Fibroblast of skin of scalp (primary cell): Measurements from ENCODE around the gene SOWAHC.

Experiments
- DNase-seq: peaks from one replicate; pipeline ENCODE4 v3.0.0-alpha.2; 2013

The SOWAHC gene

DNA sequence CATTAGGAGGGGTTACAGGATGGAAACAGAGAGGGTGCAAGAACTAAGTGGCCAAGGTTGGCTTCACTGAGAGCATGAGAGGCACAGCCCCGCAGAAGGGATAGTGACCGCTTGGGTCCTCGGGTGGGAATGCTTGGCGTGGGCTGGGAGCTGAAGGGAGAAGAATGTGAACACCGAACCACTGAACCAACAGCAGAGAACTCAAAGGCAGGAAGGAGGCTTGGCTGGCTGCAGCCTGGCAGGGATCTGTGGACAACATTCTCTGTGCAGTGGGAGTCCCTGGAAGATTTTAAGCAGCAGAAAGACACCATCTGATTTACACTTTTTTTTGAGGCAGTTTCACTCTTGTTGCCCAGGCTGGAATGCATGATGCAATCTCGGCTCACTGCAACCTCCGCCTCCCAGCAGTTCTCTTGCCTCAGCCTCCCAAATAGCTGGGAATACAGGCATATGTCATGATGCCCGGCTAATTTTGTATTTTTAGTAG is 33.9 kb downstream of the SOWAHC start:
- DNase-seq, result peak; percentile 63

DNA sequence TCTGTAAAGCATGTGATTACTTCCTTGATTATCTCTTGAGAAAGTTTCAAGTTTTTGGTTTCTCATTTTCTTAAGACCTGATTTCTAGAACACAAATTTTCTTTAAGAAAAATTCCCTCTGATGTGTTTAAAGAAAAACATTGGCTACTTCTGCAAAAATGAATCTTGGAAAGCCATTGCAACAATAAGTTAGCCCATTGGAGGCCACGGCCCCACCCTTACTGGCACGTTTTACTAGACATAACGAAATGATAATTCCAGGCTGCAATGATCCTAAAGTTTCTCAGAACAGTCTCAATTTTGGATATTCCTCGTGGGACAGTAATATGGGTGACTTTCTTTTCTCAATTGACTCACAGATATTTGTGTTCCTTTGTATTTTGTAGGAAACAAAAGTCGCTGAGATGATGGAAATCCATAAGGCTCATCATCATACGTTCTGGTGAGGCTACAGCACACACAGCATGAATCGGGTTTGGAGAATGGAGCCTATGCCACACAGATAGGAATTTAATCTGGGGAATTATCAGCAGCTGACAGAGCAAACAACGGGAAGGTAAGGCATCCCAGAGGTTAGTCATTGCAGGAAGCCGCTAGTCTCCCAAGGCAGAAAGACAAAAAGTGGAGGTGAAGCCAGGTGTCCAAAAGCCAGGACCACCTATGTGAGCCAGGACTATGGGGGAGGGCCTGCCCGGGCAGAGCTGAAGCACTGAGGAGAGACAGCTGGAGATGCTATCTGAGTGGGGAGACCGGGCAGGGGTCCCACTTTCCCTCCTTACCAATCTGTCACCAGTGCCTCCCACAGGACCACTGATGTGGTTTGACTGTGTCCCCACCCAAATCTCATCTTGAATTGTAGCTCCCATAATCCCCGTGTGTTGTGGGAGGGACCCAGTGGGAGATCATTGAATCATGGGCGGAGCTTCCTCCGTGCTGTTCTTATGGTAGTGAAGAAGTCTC is 35.9 kb downstream of the SOWAHC start:
- DNase-seq, result no peak

DNA sequence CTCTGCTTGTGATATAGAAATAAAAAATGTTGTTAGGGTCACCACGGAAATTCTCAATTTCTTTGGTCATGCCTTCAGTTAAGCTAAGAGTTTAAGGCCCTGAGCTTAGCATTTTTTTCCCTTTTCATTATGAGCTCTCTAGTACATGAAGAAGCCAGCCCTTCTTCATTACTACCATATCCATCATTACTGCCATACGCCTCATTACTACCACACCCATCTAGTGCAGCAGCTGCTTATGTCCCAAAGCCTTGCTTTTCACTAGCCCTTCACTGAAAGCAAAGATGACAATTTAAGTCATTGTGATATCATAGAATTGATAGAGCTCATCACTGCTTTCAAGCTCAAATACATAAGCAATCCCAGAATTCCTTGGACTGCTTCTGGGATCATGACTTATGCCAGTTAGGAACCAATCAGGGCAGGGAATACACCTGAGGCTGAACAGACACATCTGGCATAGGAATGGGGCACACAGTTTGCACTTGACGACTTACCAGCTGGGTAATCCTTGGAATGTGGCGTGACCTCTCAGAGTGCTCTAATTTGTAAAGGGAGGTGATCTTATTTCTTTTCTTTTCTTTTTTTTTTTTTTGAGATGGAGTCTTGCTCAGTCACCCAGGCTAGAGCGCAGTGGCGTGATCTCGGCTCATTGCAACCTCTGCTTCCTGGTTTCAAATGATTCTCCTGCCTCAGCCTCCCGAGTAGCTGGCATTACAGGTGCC is 40.3 kb downstream of the SOWAHC start:
- no peak for DNase-seq

DNA sequence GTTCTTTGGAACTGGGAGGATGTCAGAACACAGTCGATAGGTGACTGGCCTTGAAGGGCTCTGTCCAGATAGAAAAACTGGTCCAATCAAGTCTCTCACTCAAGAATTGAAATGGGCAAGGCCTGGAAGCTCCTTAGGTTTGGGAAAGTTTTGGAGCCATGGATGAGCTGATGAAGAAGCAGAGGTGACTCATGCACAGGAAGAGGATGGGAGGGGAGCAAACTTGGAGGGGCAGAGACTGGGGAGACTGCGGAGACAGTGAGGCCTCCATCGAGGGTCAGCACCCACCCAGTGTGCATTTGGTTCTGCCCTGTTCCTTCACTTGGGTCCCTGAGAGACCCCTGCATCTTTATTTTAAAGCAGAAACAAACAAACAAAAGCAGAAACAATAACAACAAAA is 41.1 kb downstream of the SOWAHC start:
- no peak for DNase-seq

DNA sequence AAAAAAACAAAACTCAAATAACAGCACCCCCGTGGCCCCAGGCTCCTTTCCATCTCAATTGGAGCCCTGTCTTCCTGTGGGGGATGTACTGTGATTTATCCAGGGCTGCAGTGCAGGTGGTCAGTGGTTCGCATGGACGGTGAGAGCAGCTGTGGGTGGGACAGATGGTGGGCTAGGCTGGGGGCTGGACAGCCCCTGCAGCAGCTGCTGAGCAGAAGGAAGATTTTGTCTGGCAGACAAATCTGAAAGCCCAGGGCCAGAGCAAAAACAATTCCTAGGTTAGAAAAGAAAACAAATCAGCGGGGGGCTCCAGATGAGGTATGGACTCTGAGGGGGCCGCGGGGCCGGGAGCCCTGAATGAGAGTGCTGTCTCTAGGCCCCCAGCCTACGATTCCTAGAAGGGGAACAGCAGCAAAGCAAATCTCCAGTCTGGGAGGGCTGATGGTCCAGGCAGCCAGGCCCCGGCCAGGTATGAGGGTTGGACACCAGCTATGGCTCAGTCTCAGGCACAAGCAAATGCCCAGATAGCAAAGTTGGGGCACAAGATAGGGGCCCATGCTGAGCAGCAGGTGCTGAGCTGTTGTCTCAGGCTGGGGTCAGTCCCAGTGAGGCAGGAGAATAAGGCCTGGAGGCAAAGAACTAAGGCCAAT is 45.4 kb downstream of the SOWAHC start:
- DNase-seq, result no peak

DNA sequence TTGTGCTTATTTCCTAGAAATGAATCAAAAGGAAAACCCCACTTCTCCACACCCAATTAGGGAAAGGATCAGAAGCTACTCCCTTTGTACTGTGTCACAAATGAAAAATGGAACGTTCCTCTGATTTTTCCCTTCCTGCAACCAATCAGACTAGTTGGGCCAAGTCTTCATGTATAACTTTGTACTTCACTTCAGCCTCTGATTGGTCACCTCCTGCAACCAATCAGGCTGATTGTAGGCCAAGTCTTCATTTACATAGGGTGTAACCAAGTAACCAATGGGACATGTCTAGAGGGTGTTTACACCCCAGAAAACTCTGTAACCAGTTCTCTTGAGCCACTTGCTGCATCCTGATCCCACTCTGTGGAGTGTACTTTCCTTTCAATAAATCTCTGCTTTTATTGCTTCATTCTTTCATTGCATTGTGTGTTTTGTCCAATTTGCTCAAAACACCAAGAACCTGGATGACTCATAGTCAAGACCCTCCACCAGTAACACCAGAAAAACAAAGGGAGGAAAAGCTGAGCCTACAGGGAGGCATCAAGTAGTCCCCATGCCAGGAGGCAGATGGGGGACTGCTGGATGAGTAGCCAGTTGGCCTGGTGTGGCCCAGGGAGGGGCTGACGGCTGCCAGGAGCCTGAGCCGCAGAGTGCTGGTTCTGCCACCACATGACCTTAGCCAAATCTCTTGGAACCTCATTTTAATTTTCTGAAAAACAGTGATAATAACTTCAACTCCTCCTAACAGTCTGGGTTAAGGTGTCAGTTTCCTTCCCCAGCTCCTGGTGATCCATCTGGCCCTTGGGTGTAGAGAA is 46.1 kb downstream of the SOWAHC start:
- no peak for DNase-seq

DNA sequence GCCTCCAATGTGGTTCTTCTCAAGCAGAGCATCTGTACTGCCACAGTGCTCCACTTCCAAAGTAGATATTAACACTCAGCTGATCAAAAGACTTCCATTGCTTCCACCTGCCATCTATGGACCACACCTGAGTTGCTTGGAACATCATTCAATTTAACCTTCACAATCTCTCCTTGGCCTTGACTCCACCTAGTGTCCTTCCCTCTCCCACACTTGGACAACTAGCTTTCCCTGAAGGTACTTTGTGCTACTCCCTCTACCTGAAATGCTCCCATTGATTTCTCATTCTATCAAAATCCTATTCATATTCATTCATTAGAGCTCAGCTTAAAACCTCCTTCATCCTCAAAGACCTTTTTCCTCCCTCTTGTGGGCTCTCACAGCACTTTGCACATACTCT is 48.7 kb downstream of the SOWAHC start:
- no peak for DNase-seq

DNA sequence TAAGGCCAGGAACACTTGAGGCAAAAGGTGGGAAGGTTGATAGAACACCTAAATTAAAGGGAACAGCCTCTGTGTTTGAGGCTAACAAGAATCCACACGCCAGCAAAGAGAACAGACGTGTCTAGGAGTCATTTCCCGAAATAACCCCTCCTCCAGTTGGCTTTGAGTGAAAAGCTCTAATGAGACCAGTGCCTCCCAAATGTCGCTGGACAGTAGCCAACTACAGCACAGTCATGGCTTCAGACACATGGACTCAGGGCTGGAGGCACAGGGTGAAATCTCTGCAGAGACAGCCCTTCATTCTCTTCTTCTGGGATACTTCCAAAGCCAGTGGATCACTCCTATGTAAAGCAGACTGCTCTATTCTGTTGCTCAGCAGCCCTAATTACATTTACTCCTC is 49.6 kb downstream of the SOWAHC start:
- DNase-seq, result peak; percentile 80

DNA sequence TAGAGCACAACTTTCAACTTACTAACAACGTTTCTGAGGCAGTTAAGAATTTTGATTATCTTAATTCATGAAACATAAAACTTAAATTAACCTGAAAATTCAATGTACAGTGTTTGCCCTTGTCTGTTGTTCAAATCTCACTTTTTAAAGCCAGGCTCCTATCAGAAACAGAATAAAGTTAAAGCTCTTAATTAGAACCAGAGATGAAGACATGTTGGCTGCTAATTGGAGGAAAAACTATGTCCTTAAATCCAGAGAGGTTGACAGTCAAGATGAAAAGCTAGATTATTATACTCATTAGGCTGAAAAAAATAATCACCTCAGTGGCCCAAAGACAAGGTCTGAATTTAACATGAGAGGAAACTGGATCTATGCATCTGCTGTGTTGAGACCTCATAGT is 52.3 kb downstream of the SOWAHC start:
- DNase-seq, result no peak
